ENCODE data around the gene EMILIN2. TPM values are rescaled to one million over a fixed set of nuclear protein-coding genes. Genes with fewer than 3 reads are reported as not detected.

The EMILIN2 gene
- total and polyA plus RNA-seq, 4 donors = 0.58 to 4.6 (median 1.8) TPM

DNA sequence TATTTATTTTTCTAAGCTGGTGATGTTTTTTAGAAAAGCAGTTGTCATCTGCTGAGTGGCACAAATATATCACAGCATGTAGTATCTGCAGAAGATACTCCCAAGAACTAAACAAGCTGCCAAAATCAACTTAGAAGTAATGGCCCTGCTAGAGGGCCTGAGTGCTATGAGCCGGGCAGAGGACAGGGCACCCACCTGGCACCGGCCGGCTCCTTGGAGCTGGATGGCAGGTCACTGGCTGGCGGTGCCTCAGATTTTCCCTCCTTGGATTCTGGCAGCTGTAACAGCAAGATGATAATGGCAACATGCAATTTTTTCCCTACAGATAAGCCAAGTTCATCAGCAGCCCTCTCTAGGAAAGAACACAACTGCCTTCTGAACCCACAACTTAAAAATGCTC, 79.7 kb downstream of the EMILIN2 start:
- Histone ChIP-seq H3K27me3 (ENCODE audit: control insufficient read depth in 4 of 4, insufficient read depth in 4 of 4, low read length in 3 of 4) (no peaks in the 10 kb centered on the region), H3K27ac (ENCODE audit: low read depth in 1 of 2, low read length in 2 of 2) (no peak overlapping the region), H3K36me3 (ENCODE audit: control insufficient read depth in 4 of 4, insufficient read depth in 3 of 4, low read depth in 1 of 4, low read length in 3 of 4) (peaks cover 33 to 98% (median 94%) of the 10 kb centered on the region in 4 donors), H3K4me3 (ENCODE audit: low read depth in 1 of 3, low read length in 3 of 3) (no peak overlapping the region), H3K9me3 (ENCODE audit: control insufficient read depth in 4 of 4, low read length in 3 of 4) (no peaks in the 10 kb centered on the region), H3K9ac (ENCODE audit: low read depth in 1 of 2, low read length in 2 of 2) (no peak overlapping the region), H3K4me1 (ENCODE audit: control insufficient read depth in 4 of 4, insufficient read depth in 4 of 4, low read length in 3 of 4) (no peaks in the 10 kb centered on the region)
- no peak for DNase-seq (ENCODE audit: low spot score)
- 98% methylated on average over 4 of the region's 4 CpGs for WGBS
- no peak for TF ChIP-seq SP1 (IDR thresholded peaks at IDR 0.05)
- TF ChIP-seq, protein P1, sequence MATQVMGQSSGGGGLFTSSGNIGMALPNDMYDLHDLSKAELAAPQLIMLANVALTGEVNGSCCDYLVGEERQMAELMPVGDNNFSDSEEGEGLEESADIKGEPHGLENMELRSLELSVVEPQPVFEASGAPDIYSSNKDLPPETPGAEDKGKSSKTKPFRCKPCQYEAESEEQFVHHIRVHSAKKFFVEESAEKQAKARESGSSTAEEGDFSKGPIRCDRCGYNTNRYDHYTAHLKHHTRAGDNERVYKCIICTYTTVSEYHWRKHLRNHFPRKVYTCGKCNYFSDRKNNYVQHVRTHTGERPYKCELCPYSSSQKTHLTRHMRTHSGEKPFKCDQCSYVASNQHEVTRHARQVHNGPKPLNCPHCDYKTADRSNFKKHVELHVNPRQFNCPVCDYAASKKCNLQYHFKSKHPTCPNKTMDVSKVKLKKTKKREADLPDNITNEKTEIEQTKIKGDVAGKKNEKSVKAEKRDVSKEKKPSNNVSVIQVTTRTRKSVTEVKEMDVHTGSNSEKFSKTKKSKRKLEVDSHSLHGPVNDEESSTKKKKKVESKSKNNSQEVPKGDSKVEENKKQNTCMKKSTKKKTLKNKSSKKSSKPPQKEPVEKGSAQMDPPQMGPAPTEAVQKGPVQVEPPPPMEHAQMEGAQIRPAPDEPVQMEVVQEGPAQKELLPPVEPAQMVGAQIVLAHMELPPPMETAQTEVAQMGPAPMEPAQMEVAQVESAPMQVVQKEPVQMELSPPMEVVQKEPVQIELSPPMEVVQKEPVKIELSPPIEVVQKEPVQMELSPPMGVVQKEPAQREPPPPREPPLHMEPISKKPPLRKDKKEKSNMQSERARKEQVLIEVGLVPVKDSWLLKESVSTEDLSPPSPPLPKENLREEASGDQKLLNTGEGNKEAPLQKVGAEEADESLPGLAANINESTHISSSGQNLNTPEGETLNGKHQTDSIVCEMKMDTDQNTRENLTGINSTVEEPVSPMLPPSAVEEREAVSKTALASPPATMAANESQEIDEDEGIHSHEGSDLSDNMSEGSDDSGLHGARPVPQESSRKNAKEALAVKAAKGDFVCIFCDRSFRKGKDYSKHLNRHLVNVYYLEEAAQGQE (IDR thresholded peaks at IDR 0.05) = no peak

DNA sequence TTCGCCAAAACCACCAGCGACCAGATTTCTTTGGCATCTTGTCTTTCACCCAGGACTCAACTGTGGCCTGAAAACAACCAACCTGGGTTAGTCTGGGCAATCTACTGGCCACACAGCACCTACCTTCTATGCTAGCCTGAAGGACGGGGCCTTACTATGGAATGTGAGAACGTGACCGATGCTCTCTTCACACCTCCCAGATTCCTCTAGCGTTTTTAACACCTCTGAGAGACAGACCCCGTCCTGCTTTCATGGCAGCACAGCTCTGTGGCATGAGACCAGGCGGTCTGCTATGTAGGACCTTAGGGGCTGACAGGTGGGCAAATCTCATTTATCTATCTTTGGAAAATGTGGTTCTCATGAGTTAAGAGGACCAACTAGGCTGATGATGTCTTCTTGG, 80.9 kb downstream of the EMILIN2 start:
- no peaks in the 10 kb centered on the region for H3K9me3 ChIP-seq (ENCODE audit: control insufficient read depth in 4 of 4, low read length in 3 of 4)
- 93% methylated on average over 8 of the region's 8 CpGs for WGBS
- TF ChIP-seq HNF4G (IDR thresholded peaks at IDR 0.05) = no peak
- TF ChIP-seq GABPA (IDR thresholded peaks at IDR 0.05 in 1 of 2, conservative IDR thresholded peaks at IDR 0.05 in 1 of 2) = no peak
- TF ChIP-seq, protein P2, sequence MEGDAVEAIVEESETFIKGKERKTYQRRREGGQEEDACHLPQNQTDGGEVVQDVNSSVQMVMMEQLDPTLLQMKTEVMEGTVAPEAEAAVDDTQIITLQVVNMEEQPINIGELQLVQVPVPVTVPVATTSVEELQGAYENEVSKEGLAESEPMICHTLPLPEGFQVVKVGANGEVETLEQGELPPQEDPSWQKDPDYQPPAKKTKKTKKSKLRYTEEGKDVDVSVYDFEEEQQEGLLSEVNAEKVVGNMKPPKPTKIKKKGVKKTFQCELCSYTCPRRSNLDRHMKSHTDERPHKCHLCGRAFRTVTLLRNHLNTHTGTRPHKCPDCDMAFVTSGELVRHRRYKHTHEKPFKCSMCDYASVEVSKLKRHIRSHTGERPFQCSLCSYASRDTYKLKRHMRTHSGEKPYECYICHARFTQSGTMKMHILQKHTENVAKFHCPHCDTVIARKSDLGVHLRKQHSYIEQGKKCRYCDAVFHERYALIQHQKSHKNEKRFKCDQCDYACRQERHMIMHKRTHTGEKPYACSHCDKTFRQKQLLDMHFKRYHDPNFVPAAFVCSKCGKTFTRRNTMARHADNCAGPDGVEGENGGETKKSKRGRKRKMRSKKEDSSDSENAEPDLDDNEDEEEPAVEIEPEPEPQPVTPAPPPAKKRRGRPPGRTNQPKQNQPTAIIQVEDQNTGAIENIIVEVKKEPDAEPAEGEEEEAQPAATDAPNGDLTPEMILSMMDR (IDR thresholded peaks at IDR 0.05; ENCODE audit: low read depth, low read length, missing input control) = no peak
- TF ChIP-seq EGR1 (IDR thresholded peaks at IDR 0.05; ENCODE audit: low read depth in 2 of 2) = no peak
- no peak for TF ChIP-seq FOXA1 (IDR thresholded peaks at IDR 0.05)
- no peak for TF ChIP-seq NR2F2 (IDR thresholded peaks at IDR 0.05)
- no peak for TF ChIP-seq TAF1 (conservative IDR thresholded peaks at IDR 0.05)

DNA sequence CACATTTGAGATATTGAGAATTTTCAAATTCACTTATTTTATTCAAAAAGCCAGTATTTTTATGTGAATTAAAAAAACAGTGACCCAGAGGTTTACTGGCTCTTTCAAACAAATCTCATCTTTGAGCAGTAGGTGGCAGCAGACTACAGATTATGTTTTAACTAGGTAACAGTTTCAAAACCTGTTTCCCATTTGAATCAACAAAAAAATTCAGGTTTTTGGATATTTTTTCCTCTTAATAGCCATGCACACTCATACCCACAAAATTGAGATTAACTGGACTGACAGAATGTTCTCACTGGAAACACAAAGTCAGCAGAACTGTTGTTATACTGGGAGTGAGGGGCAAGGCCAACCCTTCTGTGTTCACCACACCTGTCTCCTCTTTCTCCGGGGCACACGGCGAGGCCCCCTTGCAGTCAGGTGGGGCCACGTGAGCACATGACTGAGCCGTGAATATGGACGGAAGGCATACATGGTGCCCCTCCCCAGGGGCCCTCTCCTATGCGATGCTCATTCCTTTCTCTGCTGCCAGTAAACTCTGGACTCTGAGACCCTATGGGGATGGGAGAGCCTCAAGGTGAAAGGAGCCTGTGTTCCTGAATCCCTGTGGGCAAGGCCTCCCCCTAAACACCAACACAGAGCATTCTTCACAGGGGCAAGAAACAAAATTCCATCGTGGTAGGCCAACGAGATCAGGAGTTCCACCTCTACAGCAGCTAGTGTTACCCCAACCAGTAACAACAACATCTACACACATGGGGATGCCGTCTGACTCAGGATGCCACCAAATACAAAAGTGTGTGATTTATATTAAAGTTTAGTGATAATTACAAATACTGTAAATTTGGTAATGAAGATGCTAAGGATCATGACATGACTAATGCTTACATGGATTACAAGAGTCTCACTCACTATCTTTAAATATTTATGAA, 85.7 kb downstream of the EMILIN2 start:
- H3K4me1 ChIP-seq (ENCODE audit: control insufficient read depth in 4 of 4, insufficient read depth in 4 of 4, low read length in 3 of 4) = peaks cover 0 to 2% (median under 1%) of the 10 kb centered on the region in 4 donors
- DNase-seq (ENCODE audit: low spot score) = no peak
- H3K36me3 ChIP-seq (ENCODE audit: control insufficient read depth in 4 of 4, insufficient read depth in 3 of 4, low read depth in 1 of 4, low read length in 3 of 4) = peaks cover 9 to 91% (median 85%) of the 10 kb centered on the region in 4 donors
- H3K9ac ChIP-seq (ENCODE audit: low read depth in 1 of 2, low read length in 2 of 2) = no peak overlapping the region
- no peaks in the 10 kb centered on the region for H3K9me3 ChIP-seq (ENCODE audit: control insufficient read depth in 4 of 4, low read length in 3 of 4)
- no peak overlapping the region for H3K4me3 ChIP-seq (ENCODE audit: low read depth in 1 of 3, low read length in 3 of 3)
- 53% methylated on average over 10 of the region's 10 CpGs for WGBS
- H3K27ac ChIP-seq (ENCODE audit: low read depth in 1 of 2, low read length in 2 of 2) = no peak overlapping the region
- no peaks in the 10 kb centered on the region for H3K27me3 ChIP-seq (ENCODE audit: control insufficient read depth in 4 of 4, insufficient read depth in 4 of 4, low read length in 3 of 4)
- TF ChIP-seq, protein P3, sequence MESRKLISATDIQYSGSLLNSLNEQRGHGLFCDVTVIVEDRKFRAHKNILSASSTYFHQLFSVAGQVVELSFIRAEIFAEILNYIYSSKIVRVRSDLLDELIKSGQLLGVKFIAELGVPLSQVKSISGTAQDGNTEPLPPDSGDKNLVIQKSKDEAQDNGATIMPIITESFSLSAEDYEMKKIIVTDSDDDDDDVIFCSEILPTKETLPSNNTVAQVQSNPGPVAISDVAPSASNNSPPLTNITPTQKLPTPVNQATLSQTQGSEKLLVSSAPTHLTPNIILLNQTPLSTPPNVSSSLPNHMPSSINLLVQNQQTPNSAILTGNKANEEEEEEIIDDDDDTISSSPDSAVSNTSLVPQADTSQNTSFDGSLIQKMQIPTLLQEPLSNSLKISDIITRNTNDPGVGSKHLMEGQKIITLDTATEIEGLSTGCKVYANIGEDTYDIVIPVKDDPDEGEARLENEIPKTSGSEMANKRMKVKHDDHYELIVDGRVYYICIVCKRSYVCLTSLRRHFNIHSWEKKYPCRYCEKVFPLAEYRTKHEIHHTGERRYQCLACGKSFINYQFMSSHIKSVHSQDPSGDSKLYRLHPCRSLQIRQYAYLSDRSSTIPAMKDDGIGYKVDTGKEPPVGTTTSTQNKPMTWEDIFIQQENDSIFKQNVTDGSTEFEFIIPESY (IDR thresholded peaks at IDR 0.05) = no peak
- TF ChIP-seq, protein P4, sequence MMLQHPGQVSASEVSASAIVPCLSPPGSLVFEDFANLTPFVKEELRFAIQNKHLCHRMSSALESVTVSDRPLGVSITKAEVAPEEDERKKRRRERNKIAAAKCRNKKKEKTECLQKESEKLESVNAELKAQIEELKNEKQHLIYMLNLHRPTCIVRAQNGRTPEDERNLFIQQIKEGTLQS (IDR thresholded peaks at IDR 0.05) = no peak
- TF ChIP-seq, protein P2 (IDR thresholded peaks at IDR 0.05; ENCODE audit: low read depth, low read length, missing input control) = peak; percentile 75
- TF ChIP-seq EGR1 (IDR thresholded peaks at IDR 0.05; ENCODE audit: low read depth in 2 of 2) (no peak), RAD21 (IDR thresholded peaks at IDR 0.05) (peak; percentile 85 to 91)

More for the DNA sequence above, 80.9 kb downstream of the EMILIN2 start:
- H3K36me3 ChIP-seq (ENCODE audit: control insufficient read depth in 4 of 4, insufficient read depth in 3 of 4, low read depth in 1 of 4, low read length in 3 of 4) = peaks cover 29 to 95% (median 89%) of the 10 kb centered on the region in 4 donors
- H3K27ac ChIP-seq (ENCODE audit: low read depth in 1 of 2, low read length in 2 of 2) = no peak overlapping the region
- H3K27me3 ChIP-seq (ENCODE audit: control insufficient read depth in 4 of 4, insufficient read depth in 4 of 4, low read length in 3 of 4) = no peaks in the 10 kb centered on the region
- H3K4me1 ChIP-seq (ENCODE audit: control insufficient read depth in 4 of 4, insufficient read depth in 4 of 4, low read length in 3 of 4) = no peaks in the 10 kb centered on the region
- no peak for DNase-seq (ENCODE audit: low spot score)
- H3K4me3 ChIP-seq (ENCODE audit: low read depth in 1 of 3, low read length in 3 of 3) = no peak overlapping the region
- H3K9ac ChIP-seq (ENCODE audit: low read depth in 1 of 2, low read length in 2 of 2) = no peak overlapping the region
